ENCODE results near the gene TNFRSF13B. TPM values are rescaled to one million over a fixed set of nuclear protein-coding genes. Genes with fewer than 3 reads are reported as not detected.
"Not testable (repeated sequence)": the region's sequence is repeated elsewhere in the genome, so short reads cannot be mapped to it uniquely, and the experiment has no call there.

The TNFRSF13B gene
- total RNA-seq, 4 donors from 2014 or later: not detected

GRCh38 chr17:16999931-17000625 lies 28.2 kb upstream of the TNFRSF13B start:
- intact Hi-C loops (cut with DNase I): loop anchor here (5.0 to 10.0 kb wide), 3 partner anchors 135 to 312 kb away; no protein-coding TSS in a partner anchor
- TF ChIP-seq POLR2A (IDR thresholded peaks at IDR 0.05) (no peak), CTCF (IDR thresholded peaks at IDR 0.05) (no peak)
- Histone ChIP-seq H3K27me3 (no peaks in the 10 kb centered on the region), H3K4me1 (peaks cover 5 to 6% of the 10 kb centered on the region in 2 donors), H3K4me3 (replicated peaks in 1 of 3) (no peak overlapping the region), H3K27ac (no peak overlapping the region), H3K36me3 (no peaks in the 10 kb centered on the region), H3K9me3 (no peaks in the 10 kb centered on the region)
- 90 to 93% methylated on average over 5 to 7 of the region's 7 CpGs for WGBS, 2 donors
- no peak for DNase-seq

GRCh38 chr17:16997514-16998429 lies 25.9 kb upstream of the TNFRSF13B start:
- Histone ChIP-seq H3K27ac (no peak overlapping the region), H3K27me3 (no peaks in the 10 kb centered on the region), H3K4me3 (replicated peaks in 1 of 3) (no peak overlapping the region), H3K36me3 (no peaks in the 10 kb centered on the region), H3K4me1 (peaks cover 5 to 6% of the 10 kb centered on the region in 2 donors), H3K9me3 (no peaks in the 10 kb centered on the region)
- DNase-seq: no peak
- 83 to 94% methylated on average over 12 to 14 of the region's 14 CpGs for WGBS, 2 donors
- TF ChIP-seq POLR2A (IDR thresholded peaks at IDR 0.05) (no peak), CTCF (IDR thresholded peaks at IDR 0.05) (no peak)
- intact Hi-C loops (cut with DNase I): no loop called here

GRCh38 chr17:16996726-16997125 lies 24.8 kb upstream of the TNFRSF13B start:
- DNase-seq; H3K27me3 ChIP-seq; H3K27ac ChIP-seq; H3K4me1 ChIP-seq; H3K4me3 ChIP-seq (replicated peaks in 1 of 3); H3K9me3 ChIP-seq; H3K36me3 ChIP-seq; intact Hi-C loops (cut with DNase I): not testable (repeated sequence)
- WGBS, 2 donors: 87 to 88% methylated on average over 11 of the region's 11 CpGs

GRCh38 chr17:16995930-16996329 lies 24.0 kb upstream of the TNFRSF13B start:
- TF ChIP-seq POLR2A (IDR thresholded peaks at IDR 0.05): no peak
- TF ChIP-seq CTCF (IDR thresholded peaks at IDR 0.05): no peak
- no peak for DNase-seq
- intact Hi-C loops (cut with DNase I): no loop called here
- no peaks in the 10 kb centered on the region for H3K36me3 ChIP-seq
- H3K27ac ChIP-seq: no peak overlapping the region
- no peak overlapping the region for H3K4me3 ChIP-seq (replicated peaks in 1 of 3)
- no peaks in the 10 kb centered on the region for H3K27me3 ChIP-seq
- 89 to 93% methylated on average over 7 of the region's 7 CpGs for WGBS, 2 donors
- H3K4me1 ChIP-seq: peaks cover 0 to 4% of the 10 kb centered on the region in 2 donors
- H3K9me3 ChIP-seq: no peaks in the 10 kb centered on the region

- Histone ChIP-seq H3K4me1 (peaks cover 0 to 4% of the 10 kb centered on the region in 2 donors), H3K36me3 (no peaks in the 10 kb centered on the region), H3K9me3 (no peaks in the 10 kb centered on the region), H3K4me3 (replicated peaks in 1 of 3) (no peak overlapping the region), H3K27me3 (no peaks in the 10 kb centered on the region), H3K27ac (no peak overlapping the region)
- WGBS, 2 donors: 84 to 90% methylated on average over 2 of the region's 2 CpGs
- intact Hi-C loops (cut with DNase I): no loop called here
- no peak for DNase-seq
- TF ChIP-seq CTCF (IDR thresholded peaks at IDR 0.05): no peak
- no peak for TF ChIP-seq POLR2A (IDR thresholded peaks at IDR 0.05)
These were observed 22.7 kb upstream of the TNFRSF13B start for GRCh38 chr17:16994631-16995030.
